Caco-2 (cell line): ENCODE results near the gene SOHLH2. TPM values are rescaled to one million over a fixed set of nuclear protein-coding genes. Genes with fewer than 3 reads are reported as not detected.

Experiments used
- BruUV-seq: library from RNA; stranded (reverse); fragments of 400-500 nt; replicated peaks from 2 replicates; lab custom pipeline; 2021; lab: Mats Ljungman, UMichigan
- CTCF ChIA-PET: fragments of 300-600 bp; sonication (Branson Sonifier 250); formaldehyde crosslinking; loops from one replicate; lab custom pipeline; 2022; ENCODE audit warnings: antibody characterized with exemption; lab: Charles Lee
- POLR2A ChIA-PET: fragments of 300-600 bp; sonication (Branson Sonifier 250); formaldehyde crosslinking; loops from one replicate; lab custom pipeline; 2022; ENCODE audit warnings: antibody characterized with exemption; lab: Charles Lee
- DNase-seq, 2 experiments: peaks; one replicate each; pipeline versions ENCODE4 v3.0.0 to v3.0.0-alpha.2; 2020 to 2022
- H3K27me3 ChIP-seq: replicated peaks from 2 replicates; pipeline ENCODE4 v1.6.0; 2011; ENCODE audit warnings: low read length; ENCODE audit not compliant: control insufficient read depth, insufficient read depth
- H3K36me3 ChIP-seq: 2 replicates; pipeline ENCODE4 v1.5.1; 2011; ENCODE audit warnings: low read length; ENCODE audit not compliant: control insufficient read depth, insufficient read depth
- H3K4me1 ChIP-seq: fragments of 250-450 bp; sonication (Bioruptor Pico); 2 replicates; pipeline ENCODE4 v1.5.1; 2020; ENCODE audit warnings: mild to moderate bottlenecking
- H3K4me3 ChIP-seq: 2 replicates; pipeline ENCODE4 v1.5.1; 2011; ENCODE audit warnings: low read depth, mild to moderate bottlenecking, control low read depth, low read length
- H3K9me3 ChIP-seq: fragments of 250-450 bp; sonication (Bioruptor Pico); 2 replicates; pipeline ENCODE4 v1.5.1; 2020; ENCODE audit warnings: mild to moderate bottlenecking, moderate library complexity
- H3K27ac Mint-ChIP-seq: one replicate; pipeline ENCODE4 v1.8.0; 2022; ENCODE audit warnings: mixed read lengths; ENCODE audit not compliant: unreplicated experiment
- H3K27me3 Mint-ChIP-seq: one replicate; pipeline ENCODE4 v1.8.0; 2022; ENCODE audit warnings: mixed read lengths; ENCODE audit not compliant: insufficient read depth, unreplicated experiment
- H3K36me3 Mint-ChIP-seq: one replicate; pipeline ENCODE4 v1.8.0; 2022; ENCODE audit warnings: mild to moderate bottlenecking, mixed read lengths; ENCODE audit not compliant: insufficient read depth, unreplicated experiment
- H3K4me1 Mint-ChIP-seq: one replicate; pipeline ENCODE4 v1.8.0; 2022; ENCODE audit warnings: low read depth, mixed read lengths; ENCODE audit not compliant: unreplicated experiment
- H3K4me3 Mint-ChIP-seq: one replicate; pipeline ENCODE4 v1.8.0; 2022; ENCODE audit warnings: mild to moderate bottlenecking, moderate library complexity, mixed read lengths; ENCODE audit not compliant: unreplicated experiment
- H3K9me3 Mint-ChIP-seq: one replicate; pipeline ENCODE4 v1.8.0; 2022; ENCODE audit warnings: mixed read lengths; ENCODE audit not compliant: unreplicated experiment
- CTCF ChIP-seq, 2 experiments: fragments of 200-600 bp in 1 of 2; IDR thresholded peaks; 1 replicate in 1 of 2; 2 replicates in 1 of 2; pipeline versions ENCODE4 v1.5.1 to v1.8.0; 2011 to 2022; ENCODE audit warnings: antibody characterized with exemption in 1 of 2, control low read depth in 1 of 2, inconsistent platforms in 1 of 2, low read depth in 1 of 2, low read length in 1 of 2, mild to moderate bottlenecking in 1 of 2, moderate library complexity in 1 of 2; ENCODE audit not compliant: insufficient read depth in 1 of 2, severe bottlenecking in 1 of 2, unreplicated experiment in 1 of 2
- intact Hi-C: fragments of 100-400 bp; cut with micrococcal nuclease; formaldehyde crosslinking; loops from one replicate; pipeline ENCODE4 v1.10.0; 2022; ENCODE audit not compliant: unreplicated experiment
- total RNA-seq: library from RNA; stranded (reverse); gene quantifications from 2 replicates; pipeline ENCODE4 v1.2.3, GENCODE V29; 2022

Gene SOHLH2
- total RNA-seq, 1 experiment from 2014 or later, result not detected

GRCh38 chr13:36147330-36147729 is 67.0 kb downstream of the SOHLH2 start:
- TF ChIP-seq CTCF (IDR thresholded peaks at IDR 0.05; ENCODE audit: insufficient read depth in 1 of 2, low read depth in 1 of 2, low read length in 1 of 2, severe bottlenecking in 1 of 2, unreplicated experiment in 1 of 2), result no peak
- H3K4me3 ChIP-seq, result no peak overlapping the region
- intact Hi-C loops, result no loop called here
- Mint-ChIP-seq H3K4me1 (no peaks in the 10 kb centered on the region), H3K4me3 (no peak overlapping the region), H3K9me3 (peaks cover 34% of the 10 kb centered on the region), H3K27me3 (no peaks in the 10 kb centered on the region), H3K27ac (no peak overlapping the region), H3K36me3 (no peaks in the 10 kb centered on the region)
- no peaks in the 10 kb centered on the region for H3K4me1 ChIP-seq
- H3K9me3 ChIP-seq, result no peaks in the 10 kb centered on the region
- ChIA-PET CTCF (interaction anchor here (0.6 kb wide), 1 partner anchor 853 kb away, joined by 6 read pairs; no protein-coding TSS in a partner anchor), POLR2A (no interaction called here)
- no peaks in the 10 kb centered on the region for H3K36me3 ChIP-seq
- no TSS peak for BruUV-seq
- DNase-seq, result no peak
- H3K27me3 ChIP-seq, result no peaks in the 10 kb centered on the region

GRCh38 chr13:36146511-36147269 is 67.7 kb downstream of the SOHLH2 start:
- ChIA-PET POLR2A (no interaction called here), CTCF (no interaction called here)
- Histone ChIP-seq H3K9me3 (no peaks in the 10 kb centered on the region), H3K4me3 (no peak overlapping the region), H3K4me1 (no peaks in the 10 kb centered on the region), H3K27me3 (no peaks in the 10 kb centered on the region), H3K36me3 (no peaks in the 10 kb centered on the region)
- no peak overlapping the region for H3K4me3 Mint-ChIP-seq
- TF ChIP-seq CTCF (IDR thresholded peaks at IDR 0.05; ENCODE audit: insufficient read depth in 1 of 2, low read depth in 1 of 2, low read length in 1 of 2, severe bottlenecking in 1 of 2, unreplicated experiment in 1 of 2), result no peak
- H3K4me1 Mint-ChIP-seq, result no peaks in the 10 kb centered on the region
- H3K27me3 Mint-ChIP-seq, result no peaks in the 10 kb centered on the region
- DNase-seq, result no peak
- H3K36me3 Mint-ChIP-seq, result no peaks in the 10 kb centered on the region
- no TSS peak for BruUV-seq
- intact Hi-C loops, result no loop called here
- H3K27ac Mint-ChIP-seq, result no peak overlapping the region
- peaks cover 34% of the 10 kb centered on the region for H3K9me3 Mint-ChIP-seq

GRCh38 chr13:36143738-36144137 is 70.6 kb downstream of the SOHLH2 start:
- no TSS peak for BruUV-seq
- H3K4me3 ChIP-seq, result no peak overlapping the region
- POLR2A ChIA-PET, result no interaction called here
- no peak for DNase-seq
- no peaks in the 10 kb centered on the region for H3K27me3 ChIP-seq
- Mint-ChIP-seq H3K27me3 (no peaks in the 10 kb centered on the region), H3K27ac (no peak overlapping the region), H3K36me3 (no peaks in the 10 kb centered on the region), H3K9me3 (peaks cover 24% of the 10 kb centered on the region), H3K4me3 (no peak overlapping the region), H3K4me1 (no peaks in the 10 kb centered on the region)
- H3K9me3 ChIP-seq, result no peaks in the 10 kb centered on the region
- CTCF ChIA-PET, result no interaction called here
- H3K4me1 ChIP-seq, result no peaks in the 10 kb centered on the region
- no peaks in the 10 kb centered on the region for H3K36me3 ChIP-seq
- TF ChIP-seq CTCF (IDR thresholded peaks at IDR 0.05; ENCODE audit: insufficient read depth in 1 of 2, low read depth in 1 of 2, low read length in 1 of 2, severe bottlenecking in 1 of 2, unreplicated experiment in 1 of 2), result no peak
- intact Hi-C loops, result no loop called here
